Muscle layer of duodenum (tissue), 2 donors: Measurements from ENCODE around the gene TOR2A.
A peak's percentile ranks its signal among the peaks of the same experiment; 100 is the strongest.

Experiments
- H3K27ac ChIP-seq: one replicate; pipeline ENCODE4 v1.7.0; 2013; ENCODE audit warnings: mild to moderate bottlenecking, low read length
- H3K27me3 ChIP-seq: one replicate; pipeline ENCODE4 v1.7.0; 2013; ENCODE audit warnings: low read depth, mild to moderate bottlenecking, control low read depth, low read length
- H3K36me3 ChIP-seq, 2 donors: one replicate each; pipeline ENCODE4 v1.7.0; 2013; ENCODE audit warnings: low read length in 2 of 2, control low read depth in 1 of 2, mild to moderate bottlenecking in 1 of 2; ENCODE audit not compliant: insufficient read depth in 2 of 2, control insufficient read depth in 1 of 2
- H3K4me1 ChIP-seq, 2 donors: one replicate each; pipeline ENCODE4 v1.7.0; 2013; ENCODE audit warnings: low read length in 2 of 2, mild to moderate bottlenecking in 2 of 2, control low read depth in 1 of 2, moderate library complexity in 1 of 2; ENCODE audit not compliant: insufficient read depth in 2 of 2, control insufficient read depth in 1 of 2
- H3K4me3 ChIP-seq, 2 donors: one replicate each; pipeline ENCODE4 v1.7.0; 2013; ENCODE audit warnings: low read length in 2 of 2, low read depth in 1 of 2, mild to moderate bottlenecking in 1 of 2
- H3K9me3 ChIP-seq, 2 donors: one replicate each; pipeline ENCODE4 v1.7.0; 2013; ENCODE audit warnings: low read length in 2 of 2, control low read depth in 1 of 2, mild to moderate bottlenecking in 1 of 2; ENCODE audit not compliant: control insufficient read depth in 1 of 2
- donor health status: healthy.

The TOR2A gene

GRCh38 chr9:127776195-127776923 is 41.3 kb upstream of the TOR2A start:
- Histone ChIP-seq H3K4me1 (peaks cover 0 to 14% of the 10 kb centered on the region in 2 donors), H3K27me3 (no peaks in the 10 kb centered on the region), H3K27ac (no peak overlapping the region), H3K36me3 (no peaks in the 10 kb centered on the region), H3K4me3 (peak overlapping the region; percentile 28 to 35), H3K9me3 (no peaks in the 10 kb centered on the region)

- Histone ChIP-seq H3K27ac (no peak overlapping the region), H3K4me3 (no peak overlapping the region), H3K4me1 (peaks cover 4 to 16% of the 10 kb centered on the region in 2 donors), H3K9me3 (no peaks in the 10 kb centered on the region), H3K36me3 (no peaks in the 10 kb centered on the region), H3K27me3 (no peaks in the 10 kb centered on the region)
Measured at GRCh38 chr9:127773981-127774380, 38.9 kb upstream of the TOR2A start.

- H3K27ac ChIP-seq = no peak overlapping the region
- H3K27me3 ChIP-seq = no peaks in the 10 kb centered on the region
- H3K9me3 ChIP-seq = no peaks in the 10 kb centered on the region
- H3K4me3 ChIP-seq = no peak overlapping the region
- H3K36me3 ChIP-seq = no peaks in the 10 kb centered on the region
- H3K4me1 ChIP-seq = peaks cover 4 to 11% of the 10 kb centered on the region in 2 donors
Measured at GRCh38 chr9:127773272-127773671, 38.2 kb upstream of the TOR2A start.

GRCh38 chr9:127772603-127773002 is 37.5 kb upstream of the TOR2A start:
- Histone ChIP-seq H3K27me3 (no peaks in the 10 kb centered on the region), H3K4me1 (peaks cover 4 to 11% of the 10 kb centered on the region in 2 donors), H3K27ac (no peak overlapping the region), H3K36me3 (no peaks in the 10 kb centered on the region), H3K4me3 (no peak overlapping the region), H3K9me3 (no peaks in the 10 kb centered on the region)

GRCh38 chr9:127771570-127772189 is 36.6 kb upstream of the TOR2A start:
- Histone ChIP-seq H3K27me3 (no peaks in the 10 kb centered on the region), H3K36me3 (no peaks in the 10 kb centered on the region), H3K27ac (no peak overlapping the region), H3K9me3 (no peaks in the 10 kb centered on the region), H3K4me3 (peak overlapping the region in 1 of 2 donors; percentile 21), H3K4me1 (peaks cover 4 to 11% of the 10 kb centered on the region in 2 donors)

GRCh38 chr9:127770905-127771569 is 35.9 kb upstream of the TOR2A start:
- Histone ChIP-seq H3K27me3 (no peaks in the 10 kb centered on the region), H3K27ac (peak overlapping the region; percentile 68), H3K4me3 (peak overlapping the region; percentile 60 to 71), H3K36me3 (no peaks in the 10 kb centered on the region), H3K4me1 (peaks cover 4 to 11% of the 10 kb centered on the region in 2 donors), H3K9me3 (no peaks in the 10 kb centered on the region)

GRCh38 chr9:127770583-127770904 is 35.5 kb upstream of the TOR2A start:
- Histone ChIP-seq H3K9me3 (no peaks in the 10 kb centered on the region), H3K4me1 (peaks cover 4 to 11% of the 10 kb centered on the region in 2 donors), H3K27ac (peak overlapping the region; percentile 68), H3K27me3 (no peaks in the 10 kb centered on the region), H3K4me3 (peak overlapping the region; percentile 60 to 71), H3K36me3 (no peaks in the 10 kb centered on the region)

GRCh38 chr9:127769929-127770582 is 35.0 kb upstream of the TOR2A start:
- no peaks in the 10 kb centered on the region for H3K36me3 ChIP-seq
- H3K4me1 ChIP-seq = peaks cover 4 to 11% of the 10 kb centered on the region in 2 donors
- H3K27me3 ChIP-seq = no peaks in the 10 kb centered on the region
- no peaks in the 10 kb centered on the region for H3K9me3 ChIP-seq
- H3K4me3 ChIP-seq = peak overlapping the region; percentile 60 to 71
- peak overlapping the region; percentile 68 for H3K27ac ChIP-seq

- H3K4me1 ChIP-seq = peaks cover 4 to 11% of the 10 kb centered on the region in 2 donors
- H3K36me3 ChIP-seq = no peaks in the 10 kb centered on the region
- H3K27me3 ChIP-seq = no peaks in the 10 kb centered on the region
- no peak overlapping the region for H3K27ac ChIP-seq
- no peaks in the 10 kb centered on the region for H3K9me3 ChIP-seq
- H3K4me3 ChIP-seq = no peak overlapping the region
Measured at GRCh38 chr9:127769101-127769500, 34.0 kb upstream of the TOR2A start.

- Histone ChIP-seq H3K9me3 (no peaks in the 10 kb centered on the region), H3K4me3 (no peak overlapping the region), H3K27me3 (no peaks in the 10 kb centered on the region), H3K4me1 (peaks cover 4 to 11% of the 10 kb centered on the region in 2 donors), H3K36me3 (no peaks in the 10 kb centered on the region), H3K27ac (no peak overlapping the region)
Measured at GRCh38 chr9:127768698-127769097, 33.6 kb upstream of the TOR2A start.

- Histone ChIP-seq H3K36me3 (no peaks in the 10 kb centered on the region), H3K4me1 (peaks cover 4 to 11% of the 10 kb centered on the region in 2 donors), H3K9me3 (no peaks in the 10 kb centered on the region), H3K27me3 (no peaks in the 10 kb centered on the region), H3K27ac (peak overlapping the region; percentile 57), H3K4me3 (no peak overlapping the region)
Measured at GRCh38 chr9:127767909-127768331, 32.8 kb upstream of the TOR2A start.
